ENCODE results near the gene HOXD11.
A peak's percentile ranks its signal among the peaks of the same experiment; 100 is the strongest.

HOXD11 gene

DNA sequence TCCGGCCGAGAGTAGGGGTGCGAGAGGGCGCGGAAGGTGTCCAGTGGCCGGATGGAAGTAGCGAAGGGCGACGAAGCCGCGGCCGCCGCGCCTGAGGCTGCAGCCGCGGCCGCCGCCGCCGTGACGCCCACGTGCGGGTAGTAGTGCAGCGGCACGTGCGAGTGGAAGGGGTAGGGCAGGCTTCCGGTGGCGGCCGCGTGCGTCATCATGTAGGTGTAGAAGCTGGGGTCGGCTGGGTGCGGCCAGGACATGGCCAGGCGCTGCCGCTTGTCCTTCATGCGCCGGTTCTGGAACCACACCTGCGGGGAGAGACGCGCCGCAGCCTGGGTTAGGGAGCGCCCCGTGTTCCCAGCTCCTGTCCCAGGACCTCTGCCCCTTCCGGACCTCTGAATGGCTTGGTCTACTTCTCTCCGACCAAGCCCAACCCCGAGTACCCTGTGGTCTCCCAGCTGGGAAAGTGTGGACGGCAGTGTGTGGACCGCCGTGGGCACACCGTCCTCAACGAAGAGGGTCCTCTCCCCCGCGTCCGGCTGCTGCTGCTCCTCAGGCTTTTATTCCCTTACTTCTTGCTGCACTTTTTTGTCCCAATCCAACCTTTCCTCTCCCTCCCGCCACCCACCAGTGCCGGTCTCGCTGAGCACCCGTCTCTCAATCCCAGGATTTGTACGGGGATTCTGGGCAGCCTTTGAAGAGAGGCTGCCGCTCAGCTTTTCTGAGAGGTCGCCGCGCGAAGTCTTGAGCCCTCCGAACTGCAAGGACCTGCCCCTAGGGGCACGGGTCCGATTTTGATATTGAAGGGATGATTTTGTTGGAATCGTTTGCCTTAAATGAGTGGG lies 26.3 kb upstream of the HOXD11 start:
- H3K27ac ChIP-seq = peak overlapping the region; percentile 8
- no peak for DNase-seq (ENCODE audit: low read depth, low spot score)

DNA sequence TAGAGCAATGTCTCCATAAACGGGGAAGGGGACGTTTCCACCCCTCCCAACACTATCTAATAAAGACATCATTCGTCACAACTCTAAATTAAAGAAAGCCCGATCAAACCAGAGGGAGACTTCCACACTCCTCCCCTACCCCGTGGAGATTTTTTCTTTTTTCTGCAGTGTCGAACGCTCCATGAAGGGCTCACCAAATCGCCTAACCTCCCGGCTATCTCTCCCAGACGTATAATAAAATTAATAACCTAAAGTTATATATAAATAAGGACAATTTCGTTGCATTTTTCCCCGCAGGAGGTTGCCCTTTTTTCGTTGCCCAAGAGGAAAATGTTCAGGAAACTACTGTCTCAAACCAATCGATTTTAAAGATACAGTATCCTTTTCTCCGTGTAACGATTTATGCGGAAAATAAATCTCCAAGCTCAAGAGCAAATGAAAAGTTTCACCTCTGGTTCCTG lies 25.7 kb upstream of the HOXD11 start:
- DNase-seq (ENCODE audit: low read depth, low spot score) = no peak
- no peak overlapping the region for H3K27ac ChIP-seq

DNA sequence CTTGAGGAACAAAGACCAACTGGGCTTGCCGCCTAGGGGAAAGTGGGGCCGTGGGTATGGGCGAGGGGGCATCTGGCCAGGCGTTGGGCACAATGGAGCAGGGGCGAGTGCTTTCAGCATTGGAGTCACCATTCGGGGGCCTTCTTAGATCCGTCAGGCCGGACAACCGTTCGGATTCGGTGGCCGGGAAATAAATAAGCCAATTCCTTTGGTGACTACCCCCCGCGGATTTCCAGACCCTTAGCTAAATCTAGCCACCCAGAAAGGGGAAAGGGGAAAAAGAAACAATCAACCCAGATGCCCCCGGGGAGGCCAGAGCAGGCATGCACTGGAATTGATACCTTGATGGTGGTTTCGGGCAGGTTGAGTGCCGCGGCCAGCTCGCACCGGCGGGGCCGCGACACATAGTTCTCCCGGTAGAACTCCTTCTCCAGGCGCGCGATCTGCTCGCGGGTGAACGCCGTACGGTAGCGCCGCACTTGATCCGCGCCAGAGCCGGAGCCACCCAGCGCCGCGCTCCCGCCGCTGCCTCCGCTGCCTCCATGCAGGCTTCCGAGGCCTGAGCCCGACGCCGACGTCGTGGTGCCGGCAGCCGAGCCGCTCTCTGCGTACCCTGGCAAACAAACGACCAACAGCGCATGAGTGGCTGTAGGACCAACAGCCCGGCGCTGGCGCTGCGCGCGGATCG lies 25.1 kb upstream of the HOXD11 start:
- no peak for DNase-seq (ENCODE audit: low read depth, low spot score)

DNA sequence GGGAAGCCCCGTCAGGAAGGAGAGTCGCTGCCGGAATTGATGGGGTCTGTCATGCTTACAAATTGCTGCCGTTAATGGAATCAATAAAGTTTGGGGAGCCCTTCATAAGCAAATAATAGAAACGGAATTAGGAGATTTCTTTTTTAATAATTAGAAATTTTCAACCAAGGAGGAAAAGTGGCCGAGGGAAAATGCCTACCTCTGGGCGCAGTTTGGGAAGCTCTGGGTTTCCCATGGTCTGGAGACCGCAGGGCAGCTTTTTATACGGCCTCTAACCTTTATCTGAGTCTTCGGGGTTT lies 24.6 kb upstream of the HOXD11 start:
- no peak overlapping the region for H3K27ac ChIP-seq
- DNase-seq (ENCODE audit: low read depth, low spot score) = no peak

More for the DNA sequence above, 25.1 kb upstream of the HOXD11 start:
- H3K27ac ChIP-seq = no peak overlapping the region

DNA sequence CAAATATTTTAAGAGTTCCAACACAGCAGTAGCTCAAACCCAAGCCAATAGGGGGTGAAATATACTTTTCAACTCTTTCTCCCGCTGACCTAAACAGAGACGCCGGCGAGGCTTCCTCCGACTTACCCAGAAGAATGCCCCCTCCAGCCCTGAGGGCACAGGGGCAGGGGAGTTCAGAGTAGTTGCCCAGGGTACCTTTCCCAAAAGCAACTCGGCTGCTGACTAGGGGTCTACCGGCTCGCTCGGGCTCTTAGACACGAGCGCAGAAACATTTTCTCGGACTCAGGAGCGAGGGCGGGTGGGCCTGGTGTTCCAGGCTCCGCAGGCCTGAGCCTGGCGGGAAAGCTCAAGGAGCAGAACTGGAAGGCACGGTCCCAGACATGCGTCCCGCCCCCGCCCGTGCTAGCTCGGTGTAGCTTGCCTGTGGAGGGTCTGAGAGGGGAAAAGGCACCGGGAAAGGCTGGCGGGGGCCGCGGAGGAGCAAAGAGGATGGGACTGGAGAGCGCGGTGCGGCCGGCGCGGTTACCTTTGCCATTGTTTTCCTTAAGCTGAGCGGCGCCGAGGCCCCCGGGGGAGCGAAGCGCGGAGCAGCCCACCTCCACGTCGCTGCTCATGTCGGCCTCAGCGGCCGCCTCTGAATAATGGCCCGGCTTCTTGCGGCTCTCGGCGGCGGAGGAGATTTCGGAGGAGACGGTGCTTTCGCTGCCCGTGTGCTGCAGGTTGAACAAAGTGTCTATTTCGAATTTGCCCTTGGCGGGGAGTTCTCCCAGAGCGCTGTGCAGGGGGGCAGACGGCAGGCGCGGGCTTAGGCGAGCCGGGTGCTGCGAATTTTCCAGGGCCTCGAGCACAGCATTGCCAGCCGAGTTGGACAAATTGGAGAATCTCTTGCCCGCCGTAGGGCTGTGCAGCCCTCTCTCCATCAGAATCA lies 24.0 kb upstream of the HOXD11 start:
- no peak overlapping the region for H3K27ac ChIP-seq
- DNase-seq (ENCODE audit: low read depth, low spot score) = no peak

DNA sequence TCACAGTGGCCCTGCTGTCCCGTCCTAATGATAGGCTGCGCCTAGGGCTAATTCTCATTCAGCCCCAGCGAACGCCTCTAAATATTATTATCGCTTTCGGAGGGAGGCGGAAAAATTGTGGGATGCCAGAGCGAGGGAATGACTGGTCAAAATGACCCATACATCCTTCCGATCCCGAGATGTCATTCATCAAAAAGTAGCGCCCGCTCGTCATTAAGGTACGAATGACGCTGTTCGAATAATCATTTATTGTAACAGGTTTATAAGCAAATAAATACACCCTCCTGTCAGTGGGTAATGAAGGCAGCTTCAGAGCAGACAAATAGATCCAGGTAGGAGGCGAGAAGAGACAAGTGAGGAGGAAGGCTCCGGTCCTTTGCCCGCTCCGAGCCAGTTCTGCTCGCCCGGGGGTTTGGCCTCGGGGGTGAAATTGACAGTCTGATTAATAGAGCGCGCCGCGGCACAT lies 23.3 kb upstream of the HOXD11 start, which contains the start of gene EVX2:
Gene EVX2, minus strand, starts transcription at position 167 of the 466 bp plus-strand sequence. CDS start 186 bp downstream, outside the sequence.
- H3K27ac ChIP-seq = no peak within 1 kb of the TSS
- DNase-seq (ENCODE audit: low read depth, low spot score) = no peak

DNA sequence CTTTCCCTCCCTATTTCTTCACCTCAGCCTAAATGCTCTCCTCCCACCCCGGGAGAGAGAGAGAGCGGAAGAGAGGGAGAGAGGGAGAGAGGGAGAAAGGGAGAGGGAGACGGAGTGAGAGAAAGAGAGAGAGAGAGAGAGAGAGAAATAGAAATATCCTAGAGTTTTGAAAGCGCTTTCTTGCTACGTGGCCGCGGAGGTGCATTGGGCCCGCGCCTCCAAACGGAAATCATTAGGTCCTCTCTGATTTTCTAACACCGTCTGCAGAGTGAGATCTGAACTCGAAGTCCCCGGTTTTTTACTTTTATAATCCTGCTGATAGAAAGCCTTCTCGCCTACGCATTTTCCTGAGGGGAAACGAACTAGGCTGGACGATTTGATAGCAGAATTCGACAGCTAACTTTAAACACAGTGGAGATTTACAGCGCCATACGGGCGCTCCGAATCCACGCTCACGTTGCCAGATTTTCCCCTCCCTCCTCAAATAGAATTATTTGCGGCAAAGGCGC lies 22.4 kb upstream of the HOXD11 start:
- no peak for DNase-seq (ENCODE audit: low read depth, low spot score)
- H3K27ac ChIP-seq = no peak overlapping the region

DNA sequence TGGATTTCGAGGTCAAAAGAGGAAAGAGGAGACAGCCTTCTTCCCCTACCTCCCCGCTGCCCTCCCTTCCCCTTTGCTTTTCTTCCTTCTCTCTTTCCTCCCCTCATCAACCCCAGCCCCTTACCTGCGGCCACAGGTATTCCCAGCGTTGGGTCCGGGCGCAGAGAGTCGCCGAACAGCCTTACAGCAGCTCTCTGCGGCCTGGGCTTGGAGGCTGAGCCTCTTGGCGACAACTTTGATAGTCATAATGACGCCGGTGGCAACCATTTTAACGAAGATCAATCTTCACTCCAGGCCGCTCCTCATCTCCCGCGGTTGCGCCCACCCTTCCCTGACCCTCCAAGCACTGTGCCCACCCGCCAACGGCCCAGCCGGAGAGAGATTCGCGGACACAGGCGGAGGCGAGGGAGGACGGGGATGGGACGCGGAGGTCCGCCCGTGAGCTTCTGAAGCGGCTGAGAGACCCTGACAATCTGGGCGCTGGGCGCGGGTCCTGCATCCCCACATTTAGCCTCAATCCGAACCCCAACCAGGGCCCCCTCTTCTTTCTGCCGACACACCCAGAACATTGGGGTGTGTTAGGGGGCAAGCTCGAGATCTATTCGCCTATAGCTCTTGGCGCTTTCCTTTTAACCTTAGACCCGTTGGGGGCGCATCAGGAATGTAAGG lies 21.8 kb upstream of the HOXD11 start:
- no peak for DNase-seq (ENCODE audit: low read depth, low spot score)
- H3K27ac ChIP-seq = no peak overlapping the region

DNA sequence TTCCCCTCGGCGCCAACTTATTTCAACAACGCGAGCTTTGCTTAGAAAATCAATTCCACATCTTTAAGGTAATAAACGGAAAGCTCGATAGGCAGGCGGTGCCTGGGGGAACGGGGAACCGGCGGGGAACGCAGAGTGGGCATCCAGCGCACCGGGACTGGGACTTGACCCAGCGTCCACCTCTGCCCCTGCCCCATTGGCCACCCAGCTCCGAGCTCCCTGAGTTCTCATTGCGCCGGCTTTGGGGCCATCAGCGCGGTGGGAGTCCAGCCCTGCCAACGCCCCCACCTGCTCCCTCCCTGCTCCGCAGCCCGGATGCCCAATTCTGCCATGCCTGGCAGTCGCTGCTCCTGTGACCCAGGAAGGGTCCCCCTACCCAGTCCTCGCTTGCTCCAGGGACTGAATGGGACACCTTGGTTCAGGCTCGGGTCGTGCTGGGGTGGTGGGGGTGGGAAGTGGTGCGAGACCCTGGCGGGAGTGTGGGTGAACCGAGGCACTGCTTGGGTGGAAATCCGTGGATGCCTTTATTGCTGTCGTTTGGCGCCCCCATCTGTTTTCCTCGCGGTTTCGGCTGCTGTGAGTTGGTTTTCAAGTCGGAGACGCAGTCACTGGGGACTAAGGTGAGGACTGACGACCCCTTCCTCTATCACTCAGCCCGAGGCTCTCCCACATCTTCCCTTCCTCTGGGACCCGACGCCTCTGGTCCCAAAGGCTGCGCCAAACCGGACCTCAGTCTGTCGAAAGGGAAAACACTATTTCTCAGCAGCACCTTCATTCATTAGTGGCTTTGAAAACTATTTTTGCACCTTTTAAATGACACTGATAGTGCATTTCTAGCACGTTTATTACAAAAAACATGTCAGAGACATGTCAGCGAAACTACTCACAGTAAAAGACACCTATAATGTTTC lies 21.0 kb upstream of the HOXD11 start:
- no peak for DNase-seq (ENCODE audit: low read depth, low spot score)
- no peak overlapping the region for H3K27ac ChIP-seq

DNA sequence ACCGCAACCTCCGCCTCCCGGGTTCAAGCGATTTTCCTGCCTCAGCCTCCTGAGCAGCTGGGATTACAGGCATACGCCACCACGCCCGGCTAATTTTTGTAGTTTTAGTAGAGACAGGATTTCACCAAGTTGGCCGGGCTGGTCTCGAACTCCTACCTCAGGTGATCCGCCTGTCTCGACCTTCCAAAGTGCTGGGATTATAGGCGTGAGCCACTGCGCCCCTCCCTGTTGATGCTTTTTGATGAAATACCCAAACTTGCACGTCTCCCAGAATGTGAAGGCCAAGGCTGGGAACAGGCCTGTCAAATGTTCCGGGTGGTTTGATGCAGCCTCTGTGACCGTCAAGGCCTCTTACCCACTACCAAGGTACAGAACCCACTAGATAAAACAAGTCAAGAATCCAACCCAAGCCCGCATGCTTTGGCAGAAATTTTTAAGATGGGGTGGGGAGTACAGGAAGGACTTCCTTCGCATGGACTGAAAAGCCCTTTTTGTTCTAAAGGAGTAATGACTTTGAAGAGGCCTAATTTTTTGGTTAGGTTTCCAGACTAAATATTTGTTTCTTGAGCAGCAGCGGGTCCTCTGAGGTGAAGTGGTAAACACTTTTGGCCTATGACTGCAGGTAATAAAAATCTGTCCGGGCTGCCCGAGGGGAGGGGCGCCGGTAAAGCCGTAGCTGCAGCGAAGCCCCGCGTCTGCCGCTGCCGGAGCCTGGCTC lies 19.6 kb upstream of the HOXD11 start:
- H3K27ac ChIP-seq = no peak overlapping the region
- no peak for DNase-seq (ENCODE audit: low read depth, low spot score)

DNA sequence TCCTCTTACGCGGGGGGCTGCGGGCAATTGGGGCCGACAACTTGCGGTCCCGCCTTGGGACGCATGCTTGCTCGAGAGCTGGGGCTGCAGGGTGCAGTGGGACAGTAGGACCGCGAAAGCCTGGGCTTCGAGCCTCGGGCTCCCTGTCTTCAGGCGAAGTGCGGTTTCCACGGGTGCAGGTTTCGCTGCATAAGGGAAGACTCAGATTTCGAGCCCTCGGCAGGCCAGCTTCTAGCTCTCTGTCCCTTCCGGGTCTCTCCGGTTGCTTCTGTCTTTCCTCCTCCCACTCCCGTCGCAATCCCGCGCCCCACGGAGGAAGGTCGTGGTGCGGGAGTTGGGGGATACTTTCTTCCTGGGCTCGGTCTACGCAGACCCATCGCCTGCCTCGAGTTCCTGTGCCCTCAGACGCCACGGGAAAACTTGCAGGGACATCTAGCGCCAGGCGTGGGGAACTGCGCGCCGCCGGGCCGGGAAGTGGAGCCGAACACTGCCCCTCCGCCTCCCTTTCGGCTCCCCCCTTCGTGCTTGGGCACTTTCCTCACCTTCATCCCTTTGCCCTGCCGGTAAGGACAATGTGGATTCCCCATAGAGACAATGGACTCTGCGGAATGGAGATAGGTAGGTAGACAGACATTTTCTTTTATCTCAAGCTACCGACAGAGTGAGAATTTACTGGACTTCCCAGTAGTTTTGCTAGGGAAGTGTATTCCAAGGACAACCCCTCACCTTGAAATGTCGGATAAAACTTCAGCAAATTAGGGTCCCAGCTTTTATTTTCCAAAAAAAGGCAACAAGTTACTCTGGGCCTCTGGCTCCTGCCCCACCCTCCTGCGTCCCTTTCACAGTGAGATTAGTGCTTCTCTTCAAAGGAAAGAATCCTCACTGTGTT lies 18.8 kb upstream of the HOXD11 start:
- no peak for DNase-seq (ENCODE audit: low read depth, low spot score)
- H3K27ac ChIP-seq = no peak overlapping the region

DNA sequence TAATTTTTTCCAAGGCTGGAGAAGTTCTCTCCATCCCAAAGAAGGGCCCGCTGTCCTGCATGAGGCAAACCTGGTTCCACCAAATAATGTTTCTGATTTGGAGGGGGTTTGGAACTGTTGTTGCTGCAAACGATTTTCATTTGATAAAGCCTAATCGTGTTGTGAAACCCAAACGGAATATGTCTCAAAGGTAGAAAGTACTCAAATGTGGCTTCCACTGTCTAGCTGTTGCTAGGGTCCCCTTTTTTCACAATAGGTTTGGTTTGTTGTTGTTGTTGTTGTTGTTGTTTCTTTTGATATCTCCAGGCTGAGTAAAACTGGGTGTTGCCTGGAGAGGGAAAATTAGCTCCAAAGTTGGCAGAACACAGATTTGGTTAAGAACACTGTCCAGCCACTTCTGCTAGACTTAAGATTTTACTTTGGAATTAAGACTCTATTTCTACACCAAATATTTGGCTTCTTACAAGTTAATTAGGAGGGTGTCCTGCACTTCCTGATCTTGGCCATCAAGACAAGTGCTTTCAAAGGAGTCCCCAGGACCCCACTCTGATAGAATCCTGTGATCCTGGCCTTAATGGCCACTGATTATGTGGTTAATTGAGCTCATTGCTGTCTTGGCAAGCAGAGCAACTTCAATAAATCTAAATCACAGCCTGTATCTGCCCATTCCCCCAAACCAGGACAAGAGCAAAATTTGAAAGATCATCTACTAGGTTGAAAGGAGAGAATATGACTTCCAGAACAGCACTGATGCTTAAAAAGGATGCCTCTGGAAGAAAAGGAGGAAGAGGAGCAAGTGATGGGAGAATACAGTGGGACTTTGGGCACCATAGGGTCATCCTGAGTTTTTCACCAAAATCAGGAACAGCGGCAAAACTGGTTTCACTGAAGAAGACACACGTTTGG lies 17.9 kb upstream of the HOXD11 start:
- H3K27ac ChIP-seq = no peak overlapping the region
- no peak for DNase-seq (ENCODE audit: low read depth, low spot score)

DNA sequence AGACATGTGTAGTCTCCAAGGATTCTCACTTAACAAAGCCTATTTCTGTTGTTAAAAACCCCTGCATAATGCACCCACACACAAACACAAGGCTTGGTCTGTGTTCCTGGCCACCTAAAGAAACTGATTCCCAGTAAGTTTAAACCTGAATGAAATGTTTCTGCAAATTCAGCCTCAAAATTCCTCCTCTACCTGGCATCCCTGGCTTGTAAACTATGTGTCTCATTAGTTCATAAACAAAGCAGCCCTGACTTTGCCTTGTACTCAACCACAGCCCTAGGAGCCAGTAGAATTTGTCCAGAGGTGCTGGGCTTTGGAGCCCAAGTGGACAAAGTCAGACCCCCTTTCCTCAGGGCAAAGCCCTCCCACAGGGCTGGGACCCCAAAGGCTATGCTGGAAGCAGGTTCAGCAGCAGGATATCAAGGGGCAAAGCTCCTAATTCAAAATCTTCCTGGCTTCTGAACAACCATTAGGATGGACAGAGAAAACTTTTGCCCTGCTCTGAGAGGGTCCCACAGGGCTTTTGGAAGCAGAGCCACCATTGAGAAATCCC lies 17.2 kb upstream of the HOXD11 start:
- H3K27ac ChIP-seq = no peak overlapping the region
- no peak for DNase-seq (ENCODE audit: low read depth, low spot score)

DNA sequence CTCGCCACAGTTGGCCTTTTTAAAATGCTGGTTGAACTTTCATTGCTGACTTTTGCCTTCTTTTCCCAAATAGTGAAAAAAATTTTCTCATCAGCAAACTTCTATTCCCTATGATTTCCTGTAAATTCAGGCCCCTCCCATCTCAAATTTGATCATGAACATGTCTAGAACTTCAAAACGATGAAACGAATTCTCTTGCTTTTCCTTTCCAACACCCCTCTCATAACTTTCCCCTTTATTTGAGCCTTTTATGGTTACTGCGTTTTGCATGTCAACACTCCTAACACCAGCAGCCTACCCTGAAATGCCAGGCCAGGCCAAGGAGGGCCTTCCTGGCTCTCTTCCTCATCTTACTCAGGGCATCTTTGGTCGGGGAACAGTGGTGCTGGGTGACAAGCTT lies 16.2 kb upstream of the HOXD11 start:
- no peak overlapping the region for H3K27ac ChIP-seq
- DNase-seq (ENCODE audit: low read depth, low spot score) = no peak

DNA sequence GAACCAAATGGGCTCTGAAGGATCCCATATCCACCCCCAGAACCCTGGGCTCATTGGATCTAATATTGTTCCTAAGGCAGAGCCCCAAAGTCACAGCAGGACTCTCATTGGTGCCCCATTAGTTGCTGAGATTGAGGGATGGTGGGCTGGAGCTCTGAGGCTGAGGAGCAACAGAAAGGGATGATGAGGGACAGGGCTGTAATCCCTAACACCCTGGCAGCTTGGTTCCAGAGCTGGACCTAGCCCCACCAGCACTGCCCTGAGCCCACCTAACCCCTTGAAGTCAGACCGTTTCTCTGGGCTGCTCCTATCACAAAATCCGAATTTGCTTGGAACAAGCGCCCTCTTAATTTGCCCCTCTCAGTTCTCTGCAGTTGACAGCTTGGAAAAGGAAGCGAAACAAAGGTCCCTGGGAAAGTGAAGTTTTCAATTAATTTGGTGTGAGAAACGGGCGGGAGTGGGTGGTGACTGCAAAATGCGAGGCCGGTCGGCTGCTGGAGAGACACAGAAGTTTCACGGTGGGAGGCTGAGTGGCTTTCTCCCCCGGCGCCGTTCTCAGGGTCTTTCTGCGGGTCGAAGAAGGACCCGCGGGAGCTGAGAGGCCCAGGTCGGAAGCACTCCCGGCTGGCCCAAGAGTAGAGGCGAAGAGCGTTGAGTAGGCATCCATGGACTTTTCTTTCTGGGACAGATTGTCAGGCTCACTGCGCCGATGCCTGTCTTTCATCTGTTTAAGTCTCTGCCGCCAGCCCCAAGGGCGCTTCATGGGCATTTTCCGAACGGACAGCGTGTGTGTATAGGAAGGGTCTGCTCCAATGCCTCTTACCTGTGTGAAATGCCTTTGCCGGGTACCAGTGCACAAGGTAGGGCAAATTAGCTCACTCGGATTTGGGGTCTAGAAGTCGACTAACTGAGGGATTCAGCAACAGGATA lies 15.5 kb upstream of the HOXD11 start:
- no peak for DNase-seq (ENCODE audit: low read depth, low spot score)

More for the DNA sequence above, 15.5 kb upstream of the HOXD11 start:
- no peak overlapping the region for H3K27ac ChIP-seq
